H1 (cell line): ENCODE results near the gene SRCIN1. TPM values are rescaled to one million over a fixed set of nuclear protein-coding genes. Genes with fewer than 3 reads are reported as not detected.

Experiments used
- CBX8 ChIP-seq: fragments of 300-800, 300-1000 bp; sonication (generic); IDR thresholded peaks from 2 replicates; pipeline ENCODE4 v1.7.1; 2016; ENCODE audit warnings: low read depth, low read length, borderline replicate concordance
- GTF2F1 ChIP-seq: IDR thresholded peaks from 2 replicates; pipeline ENCODE4 v1.6.1; 2012; ENCODE audit warnings: low read depth, low read length, improper control_type of control experiment, borderline replicate concordance
- JUN ChIP-seq: IDR thresholded peaks from 2 replicates; pipeline ENCODE4 v1.6.1; 2011; ENCODE audit warnings: low read depth, mild to moderate bottlenecking, improper control_type of control experiment, low read length
- RBBP5 ChIP-seq: IDR thresholded peaks from 2 replicates; pipeline ENCODE4 v1.7.1; 2012; ENCODE audit warnings: low read depth, mild to moderate bottlenecking, inconsistent platforms, low read length, moderate library complexity, borderline replicate concordance
- SIN3A ChIP-seq, 2 experiments: IDR thresholded peaks in 1 of 2; conservative IDR thresholded peaks in 1 of 2; 2 replicates each; pipeline ENCODE4 v1.6.1; 2011 to 2012; ENCODE audit warnings: low read length in 2 of 2, improper control_type of control experiment in 1 of 2, low read depth in 1 of 2, mild to moderate bottlenecking in 1 of 2
- SRF ChIP-seq: IDR thresholded peaks from 2 replicates; pipeline ENCODE4 v1.6.1; 2011; ENCODE audit warnings: mild to moderate bottlenecking, low read depth, low read length, moderate library complexity
- TAF1 ChIP-seq: IDR thresholded peaks from 2 replicates; pipeline ENCODE4 v1.6.1; 2011; ENCODE audit warnings: mild to moderate bottlenecking, low read depth, low read length
- TAF7 ChIP-seq: optimal IDR thresholded peaks from 2 replicates; pipeline ENCODE3; 2011; ENCODE audit warnings: low read depth, mild to moderate bottlenecking, inconsistent platforms, low read length, moderate library complexity, borderline replicate concordance
- YY1 ChIP-seq: IDR thresholded peaks from 2 replicates; pipeline ENCODE4 v1.6.1; 2011; ENCODE audit warnings: low read depth, mild to moderate bottlenecking, low read length
- polyA plus RNA-seq, 7 experiments: library from polyadenylated mRNA; depleted of rRNA in 3 of 7; stranded (reverse) in 5 of 7; unstranded in 2 of 7; fragments of >200 nt in 5 of 7; fragments of 200-250 nt in 2 of 7; gene quantifications; 1 replicate in 5 of 7; 2 replicates in 1 of 7; 4 replicates in 1 of 7; pipeline versions ENCODE4 v1.2.1 to v1.2.3, GENCODE V29; 2011 to 2013; ENCODE audit warnings: missing spikeins in 2 of 7, mixed read lengths in 2 of 7
- total RNA-seq: library from RNA; stranded (reverse); fragmentation: NEBNext Ultra II Directional; extraction: Animal tissue kit (Norgen Biotek cat#: 25700); gene quantifications from 2 replicates; pipeline ENCODE4 v1.2.1, GENCODE V29; 2021

The SRCIN1 gene
- total and polyA plus RNA-seq, 2 of the 8 experiments (the other 6 are each of a cell fraction or from before 2014, with no cell fraction given), result 2.8 to 3.8 TPM

DNA sequence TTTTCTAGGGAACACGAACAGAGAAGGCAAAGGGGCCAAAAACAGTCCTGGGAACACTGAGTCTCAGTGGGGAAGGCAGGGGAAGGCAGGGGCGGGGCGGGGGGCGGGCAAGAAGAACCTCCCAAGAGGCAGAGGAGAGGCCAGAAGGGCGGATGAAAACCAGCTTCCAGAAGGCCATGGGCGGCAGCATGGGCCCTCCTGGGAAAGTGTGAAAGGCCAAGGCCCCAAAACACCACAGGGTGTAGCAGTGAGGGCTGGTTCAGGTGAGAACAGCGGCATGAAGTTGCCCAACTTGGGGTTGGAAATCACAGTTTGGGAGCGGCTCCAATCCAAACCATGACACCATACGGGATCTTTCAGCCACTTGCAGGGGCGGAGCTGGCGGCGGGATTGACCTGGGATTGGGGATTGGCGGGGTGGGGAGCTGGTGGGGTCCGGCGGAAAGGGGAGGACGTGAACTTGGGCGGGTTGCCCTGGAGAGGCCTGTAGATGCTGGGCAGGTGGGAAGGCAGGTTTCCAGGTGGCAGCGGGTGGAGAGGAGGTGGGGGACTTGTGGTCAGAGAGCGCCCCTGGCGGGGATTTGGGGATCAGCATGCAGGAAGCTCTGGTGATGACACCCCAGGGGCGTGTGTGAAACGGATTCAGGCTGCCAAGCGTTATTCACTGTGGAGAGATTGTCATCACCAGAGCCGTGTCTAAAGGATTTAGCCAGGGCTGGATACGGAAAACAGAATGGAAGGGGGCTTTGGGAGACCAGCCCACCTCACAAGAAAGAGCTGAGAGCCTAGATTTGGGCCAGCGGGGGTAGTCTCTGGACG lies 96.6 kb downstream of the SRCIN1 start (continued):
- no peak for TF ChIP-seq SRF
- TF ChIP-seq RBBP5, result no peak
- no peak for TF ChIP-seq YY1
- no peak for TF ChIP-seq TAF7
- TF ChIP-seq GTF2F1, result no peak
- peak; percentile 74 to 90; a peak in 3 of 4 replicates for TF ChIP-seq SIN3A (conservative IDR thresholded peaks at IDR 0.05 in 1 of 2, IDR thresholded peaks at IDR 0.05 in 1 of 2; ENCODE audit: low read depth in 1 of 2, low read length in 2 of 2)
- TF ChIP-seq JUN, result no peak
- TF ChIP-seq TAF1, result no peak
- no peak for TF ChIP-seq CBX8
- TF ChIP-seq, all 59 proteins: peak for 16
